GM23338 (cell line): ENCODE results near the gene TMEM270. TPM values are rescaled to one million over a fixed set of nuclear protein-coding genes. Genes with fewer than 3 reads are reported as not detected.
"Not testable (repeated sequence)": the region's sequence is repeated elsewhere in the genome, so short reads cannot be mapped to it uniquely, and the experiment has no call there.

ENCODE experiments used
- ATAC-seq: fragments of 200-7000 bp; cut with Tn5 transposase; 3 replicates; pipeline ENCODE4 v1.9.1; 2020
- DNase-seq: peaks from one replicate; pipeline ENCODE4 v3.0.0-alpha.2; 2015; ENCODE audit warnings: low spot score
- H2AFZ ChIP-seq: fragments of 200-600 bp; sonication (generic); 2 replicates; pipeline ENCODE4 v1.8.0; 2016; ENCODE audit warnings: antibody characterized with exemption, mild to moderate bottlenecking, moderate library complexity
- H3F3A ChIP-seq: fragments of 200-600 bp; sonication (generic); replicated peaks from 2 replicates; pipeline ENCODE4 v1.8.0; 2017; ENCODE audit warnings: antibody characterized with exemption, mixed run types, low read depth
- H3K27ac ChIP-seq: fragments of 200-600 bp; sonication (generic); 2 replicates; pipeline ENCODE4 v1.6.1; 2016; ENCODE audit warnings: low read depth
- H3K27me3 ChIP-seq: fragments of 200-600 bp; sonication (generic); 2 replicates; pipeline ENCODE4 v1.8.0; 2016; ENCODE audit warnings: mild to moderate bottlenecking, mixed run types, moderate library complexity; ENCODE audit not compliant: insufficient read depth
- H3K36me3 ChIP-seq: fragments of 200-600 bp; sonication (generic); 2 replicates; pipeline ENCODE4 v1.8.0; 2016; ENCODE audit warnings: mild to moderate bottlenecking; ENCODE audit not compliant: insufficient read depth
- H3K4me1 ChIP-seq: fragments of 200-600 bp; sonication (generic); 2 replicates; pipeline ENCODE4 v1.8.0; 2016; ENCODE audit warnings: mild to moderate bottlenecking, moderate library complexity; ENCODE audit not compliant: insufficient read depth
- H3K4me2 ChIP-seq: fragments of 200-600 bp; sonication (generic); 2 replicates; pipeline ENCODE4 v1.7.1; 2017; ENCODE audit warnings: mixed run types
- H3K4me3 ChIP-seq: fragments of 200-600 bp; sonication (generic); 2 replicates; pipeline ENCODE4 v1.6.1; 2016; ENCODE audit warnings: mixed run types
- H3K79me2 ChIP-seq: fragments of 200-600 bp; sonication (generic); replicated peaks from 2 replicates; pipeline ENCODE4 v1.8.0; 2017; ENCODE audit warnings: mild to moderate bottlenecking; ENCODE audit not compliant: insufficient read depth
- H3K9me2 ChIP-seq: fragments of 200-600 bp; sonication (generic); 2 replicates; pipeline ENCODE4 v1.8.0; 2017; ENCODE audit not compliant: insufficient read depth
- H4K20me1 ChIP-seq: fragments of 200-600 bp; sonication (generic); replicated peaks from 2 replicates; pipeline ENCODE4 v1.8.0; 2017; ENCODE audit warnings: mild to moderate bottlenecking; ENCODE audit not compliant: insufficient read depth
- H3K27ac Mint-ChIP-seq: 2 replicates; pipeline ENCODE4 v1.8.0; 2020; ENCODE audit warnings: inconsistent platforms, mild to moderate bottlenecking, moderate library complexity, mixed read lengths
- H3K27me3 Mint-ChIP-seq: 3 replicates; pipeline ENCODE4 v1.8.0; 2022; ENCODE audit warnings: low read depth, mild to moderate bottlenecking, moderate library complexity, mixed read lengths, inconsistent platforms; ENCODE audit not compliant: insufficient read depth, poor library complexity
- H3K36me3 Mint-ChIP-seq: 3 replicates; pipeline ENCODE4 v1.8.0; 2021; ENCODE audit warnings: low read depth, mild to moderate bottlenecking, inconsistent platforms, moderate library complexity, mixed read lengths
- H3K4me1 Mint-ChIP-seq: 3 replicates; pipeline ENCODE4 v1.8.0; 2020; ENCODE audit warnings: mild to moderate bottlenecking, inconsistent platforms, mixed read lengths
- H3K4me3 Mint-ChIP-seq: 3 replicates; pipeline ENCODE4 v1.8.0; 2021; ENCODE audit warnings: moderate library complexity, mild to moderate bottlenecking, inconsistent platforms, mixed read lengths
- H3K9me3 Mint-ChIP-seq: 3 replicates; pipeline ENCODE4 v1.8.0; 2020; ENCODE audit warnings: moderate library complexity, mild to moderate bottlenecking, inconsistent platforms, mixed read lengths
- CREB1 ChIP-seq: fragments of 250-450 bp; sonication (Bioruptor Pico); IDR thresholded peaks from 2 replicates; pipeline ENCODE4 v1.5.0; 2020; ENCODE audit warnings: low read depth, mild to moderate bottlenecking, moderate library complexity
- CTCF ChIP-seq, 2 experiments: fragments of 200-600 bp in 1 of 2; sonication (generic) in 1 of 2; conservative IDR thresholded peaks; 2 replicates each; pipeline versions ENCODE4 v1.5.1 to v1.6.1; 2016 to 2017; ENCODE audit warnings: antibody characterized with exemption in 2 of 2, low read depth in 2 of 2, mild to moderate bottlenecking in 2 of 2, moderate library complexity in 1 of 2
- EZH2 ChIP-seq: fragments of 200-600 bp; sonication (generic); IDR thresholded peaks from one replicate; pipeline ENCODE4 v1.8.0; 2017; ENCODE audit warnings: antibody characterized with exemption, mild to moderate bottlenecking, low read depth; ENCODE audit not compliant: unreplicated experiment
- EZH2phosphoT487 ChIP-seq: fragments of 200-600 bp; sonication (generic); IDR thresholded peaks from one replicate; pipeline ENCODE4 v1.8.1; 2018; ENCODE audit warnings: antibody characterized with exemption; ENCODE audit not compliant: unreplicated experiment
- JUNB ChIP-seq: IDR thresholded peaks from one replicate; pipeline ENCODE4 v1.6.1; 2016; ENCODE audit warnings: antibody characterized with exemption; ENCODE audit not compliant: unreplicated experiment
- NANOG ChIP-seq: IDR thresholded peaks from 2 replicates; pipeline ENCODE4 v1.6.1; 2016; ENCODE audit warnings: antibody characterized with exemption, borderline replicate concordance
- POLR2AphosphoS5 ChIP-seq: IDR thresholded peaks from 2 replicates; pipeline ENCODE4 v1.6.1; 2016; ENCODE audit warnings: antibody characterized with exemption, low read depth
- STAT1 ChIP-seq: IDR thresholded peaks from one replicate; pipeline ENCODE4 v1.6.1; 2016; ENCODE audit warnings: antibody characterized with exemption; ENCODE audit not compliant: unreplicated experiment
- ZNF114 ChIP-seq: fragments of 250-450 bp; sonication (Bioruptor Pico); IDR thresholded peaks from 2 replicates; pipeline ENCODE4 v1.5.0; 2020; ENCODE audit warnings: mild to moderate bottlenecking, moderate library complexity
- ZNF331 ChIP-seq: fragments of 250-450 bp; sonication (Bioruptor Pico); IDR thresholded peaks from 2 replicates; pipeline ENCODE4 v1.5.0; 2020; ENCODE audit warnings: low read depth, mild to moderate bottlenecking, moderate library complexity
- polyA plus RNA-seq: library from polyadenylated mRNA; unstranded; fragments of >200 nt; fragmentation: Nextera tagmentation; extraction: Ambion mirVana; gene quantifications from 2 replicates; pipeline ENCODE4 v1.2.1, GENCODE V29; 2016
- total RNA-seq: library from RNA; depleted of rRNA; stranded (reverse); fragments of >200 nt; shearing (Covaris generic); gene quantifications from 2 replicates; pipeline ENCODE4 v1.2.3, GENCODE V29; 2014
- TF ChIP-seq, protein P1 (sequence below): IDR thresholded peaks from 2 replicates; pipeline ENCODE4 v1.6.1; 2016; ENCODE audit warnings: antibody characterized with exemption
- TF ChIP-seq, protein P2 (sequence below): fragments of 250-450 bp; sonication (Bioruptor Pico); IDR thresholded peaks from 2 replicates; pipeline ENCODE4 v1.5.0; 2020; ENCODE audit warnings: mild to moderate bottlenecking, moderate library complexity

The TMEM270 gene
- total and polyA plus RNA-seq, 2 experiments from 2014 or later = not detected

DNA sequence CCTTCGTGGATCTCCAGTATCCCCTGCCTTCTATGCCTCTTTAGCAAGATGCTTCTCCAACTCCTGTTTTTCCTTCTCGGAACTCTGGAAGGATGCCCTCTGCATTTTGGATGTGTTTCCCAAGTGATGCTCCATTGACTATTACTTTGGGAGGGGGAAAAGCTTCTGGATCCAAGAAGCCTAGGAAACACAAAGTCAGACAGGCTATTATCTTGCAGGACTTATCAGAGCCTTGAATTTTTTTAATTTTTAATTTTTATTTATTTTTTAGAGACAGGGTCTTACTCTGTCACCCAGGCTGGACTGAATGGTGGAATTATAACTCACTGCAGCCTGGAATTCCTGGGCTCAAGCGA lies 21.1 kb downstream of the TMEM270 start (continued):
- no peak for TF ChIP-seq CREB1

DNA sequence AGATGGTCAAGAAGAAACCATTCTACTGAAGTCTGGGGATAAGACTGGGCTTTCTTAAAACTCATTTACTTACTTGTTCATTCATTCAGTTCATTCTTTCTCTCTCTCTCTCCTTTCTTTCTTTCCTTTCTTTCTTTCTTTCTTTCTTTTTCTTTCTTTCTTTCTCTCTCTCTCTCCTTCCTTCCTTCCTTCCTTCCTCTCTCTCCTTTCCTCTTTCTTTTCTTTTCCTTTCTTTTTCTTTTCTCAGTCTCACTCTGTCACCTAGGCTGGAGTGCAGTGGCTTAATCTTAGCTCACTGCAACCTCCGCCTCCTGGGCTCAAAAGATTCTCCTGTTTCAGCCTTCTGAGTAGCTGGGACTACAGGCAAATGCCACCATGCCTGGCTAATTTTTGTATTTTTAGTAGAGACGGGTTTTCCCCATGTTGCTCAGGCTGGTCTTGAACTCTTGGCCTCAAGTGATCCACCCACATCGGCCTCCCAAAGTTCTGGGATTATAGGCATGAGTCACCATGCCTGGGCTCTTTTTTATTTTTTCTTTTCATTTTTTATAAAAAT lies 24.0 kb downstream of the TMEM270 start:
- H3K36me3 ChIP-seq, H3K79me2 ChIP-seq, H3K9me2 ChIP-seq, H3K27ac ChIP-seq, H4K20me1 ChIP-seq, H3K9me3 Mint-ChIP-seq, ATAC-seq, H3K36me3 Mint-ChIP-seq, H3K27me3 Mint-ChIP-seq, H2AFZ ChIP-seq, H3K27ac Mint-ChIP-seq, H3K4me3 Mint-ChIP-seq, H3K4me1 ChIP-seq, H3K4me3 ChIP-seq, H3K4me1 Mint-ChIP-seq, H3K27me3 ChIP-seq, DNase-seq, H3F3A ChIP-seq, H3K4me2 ChIP-seq: not testable (repeated sequence)

DNA sequence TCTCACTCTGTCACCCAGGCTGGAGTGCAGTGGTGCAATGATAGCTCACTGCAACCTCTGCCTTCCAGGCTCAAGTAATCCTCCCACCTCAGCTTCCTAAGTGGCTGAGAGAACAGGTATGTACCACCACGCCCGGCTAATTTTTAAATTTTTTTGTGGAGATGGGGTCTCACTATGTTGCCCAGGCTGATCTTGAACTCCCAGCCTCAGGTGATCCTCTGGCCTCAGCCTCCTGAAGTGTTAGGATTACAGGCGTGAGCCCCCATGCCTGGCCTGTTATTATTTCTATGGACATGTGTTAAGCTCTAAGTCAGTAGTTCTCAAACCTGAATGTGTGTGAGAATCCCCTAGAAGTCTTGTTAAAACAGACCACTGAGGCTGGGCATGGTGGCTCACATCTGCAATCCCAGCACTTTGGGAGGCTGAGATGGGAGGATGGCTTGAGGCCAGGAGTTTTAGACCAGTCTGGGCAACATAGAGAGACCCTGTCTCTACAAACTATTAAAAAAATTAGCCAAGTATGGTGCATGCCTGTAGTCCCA lies 24.5 kb downstream of the TMEM270 start:
- no peaks in the 10 kb centered on the region; the same call in 2 of the 3 replicates for H3K4me1 Mint-ChIP-seq
- TF ChIP-seq NANOG = no peak
- TF ChIP-seq, protein P1, sequence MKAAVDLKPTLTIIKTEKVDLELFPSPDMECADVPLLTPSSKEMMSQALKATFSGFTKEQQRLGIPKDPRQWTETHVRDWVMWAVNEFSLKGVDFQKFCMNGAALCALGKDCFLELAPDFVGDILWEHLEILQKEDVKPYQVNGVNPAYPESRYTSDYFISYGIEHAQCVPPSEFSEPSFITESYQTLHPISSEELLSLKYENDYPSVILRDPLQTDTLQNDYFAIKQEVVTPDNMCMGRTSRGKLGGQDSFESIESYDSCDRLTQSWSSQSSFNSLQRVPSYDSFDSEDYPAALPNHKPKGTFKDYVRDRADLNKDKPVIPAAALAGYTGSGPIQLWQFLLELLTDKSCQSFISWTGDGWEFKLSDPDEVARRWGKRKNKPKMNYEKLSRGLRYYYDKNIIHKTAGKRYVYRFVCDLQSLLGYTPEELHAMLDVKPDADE = no peak
- no peak for TF ChIP-seq POLR2AphosphoS5
- TF ChIP-seq JUNB = no peak
- no peak for TF ChIP-seq ZNF331 (CRISPR knock-in tag)
- no peak for TF ChIP-seq CTCF (conservative IDR thresholded peaks at IDR 0.05; ENCODE audit: low read depth in 2 of 2)
- TF ChIP-seq, protein P2, sequence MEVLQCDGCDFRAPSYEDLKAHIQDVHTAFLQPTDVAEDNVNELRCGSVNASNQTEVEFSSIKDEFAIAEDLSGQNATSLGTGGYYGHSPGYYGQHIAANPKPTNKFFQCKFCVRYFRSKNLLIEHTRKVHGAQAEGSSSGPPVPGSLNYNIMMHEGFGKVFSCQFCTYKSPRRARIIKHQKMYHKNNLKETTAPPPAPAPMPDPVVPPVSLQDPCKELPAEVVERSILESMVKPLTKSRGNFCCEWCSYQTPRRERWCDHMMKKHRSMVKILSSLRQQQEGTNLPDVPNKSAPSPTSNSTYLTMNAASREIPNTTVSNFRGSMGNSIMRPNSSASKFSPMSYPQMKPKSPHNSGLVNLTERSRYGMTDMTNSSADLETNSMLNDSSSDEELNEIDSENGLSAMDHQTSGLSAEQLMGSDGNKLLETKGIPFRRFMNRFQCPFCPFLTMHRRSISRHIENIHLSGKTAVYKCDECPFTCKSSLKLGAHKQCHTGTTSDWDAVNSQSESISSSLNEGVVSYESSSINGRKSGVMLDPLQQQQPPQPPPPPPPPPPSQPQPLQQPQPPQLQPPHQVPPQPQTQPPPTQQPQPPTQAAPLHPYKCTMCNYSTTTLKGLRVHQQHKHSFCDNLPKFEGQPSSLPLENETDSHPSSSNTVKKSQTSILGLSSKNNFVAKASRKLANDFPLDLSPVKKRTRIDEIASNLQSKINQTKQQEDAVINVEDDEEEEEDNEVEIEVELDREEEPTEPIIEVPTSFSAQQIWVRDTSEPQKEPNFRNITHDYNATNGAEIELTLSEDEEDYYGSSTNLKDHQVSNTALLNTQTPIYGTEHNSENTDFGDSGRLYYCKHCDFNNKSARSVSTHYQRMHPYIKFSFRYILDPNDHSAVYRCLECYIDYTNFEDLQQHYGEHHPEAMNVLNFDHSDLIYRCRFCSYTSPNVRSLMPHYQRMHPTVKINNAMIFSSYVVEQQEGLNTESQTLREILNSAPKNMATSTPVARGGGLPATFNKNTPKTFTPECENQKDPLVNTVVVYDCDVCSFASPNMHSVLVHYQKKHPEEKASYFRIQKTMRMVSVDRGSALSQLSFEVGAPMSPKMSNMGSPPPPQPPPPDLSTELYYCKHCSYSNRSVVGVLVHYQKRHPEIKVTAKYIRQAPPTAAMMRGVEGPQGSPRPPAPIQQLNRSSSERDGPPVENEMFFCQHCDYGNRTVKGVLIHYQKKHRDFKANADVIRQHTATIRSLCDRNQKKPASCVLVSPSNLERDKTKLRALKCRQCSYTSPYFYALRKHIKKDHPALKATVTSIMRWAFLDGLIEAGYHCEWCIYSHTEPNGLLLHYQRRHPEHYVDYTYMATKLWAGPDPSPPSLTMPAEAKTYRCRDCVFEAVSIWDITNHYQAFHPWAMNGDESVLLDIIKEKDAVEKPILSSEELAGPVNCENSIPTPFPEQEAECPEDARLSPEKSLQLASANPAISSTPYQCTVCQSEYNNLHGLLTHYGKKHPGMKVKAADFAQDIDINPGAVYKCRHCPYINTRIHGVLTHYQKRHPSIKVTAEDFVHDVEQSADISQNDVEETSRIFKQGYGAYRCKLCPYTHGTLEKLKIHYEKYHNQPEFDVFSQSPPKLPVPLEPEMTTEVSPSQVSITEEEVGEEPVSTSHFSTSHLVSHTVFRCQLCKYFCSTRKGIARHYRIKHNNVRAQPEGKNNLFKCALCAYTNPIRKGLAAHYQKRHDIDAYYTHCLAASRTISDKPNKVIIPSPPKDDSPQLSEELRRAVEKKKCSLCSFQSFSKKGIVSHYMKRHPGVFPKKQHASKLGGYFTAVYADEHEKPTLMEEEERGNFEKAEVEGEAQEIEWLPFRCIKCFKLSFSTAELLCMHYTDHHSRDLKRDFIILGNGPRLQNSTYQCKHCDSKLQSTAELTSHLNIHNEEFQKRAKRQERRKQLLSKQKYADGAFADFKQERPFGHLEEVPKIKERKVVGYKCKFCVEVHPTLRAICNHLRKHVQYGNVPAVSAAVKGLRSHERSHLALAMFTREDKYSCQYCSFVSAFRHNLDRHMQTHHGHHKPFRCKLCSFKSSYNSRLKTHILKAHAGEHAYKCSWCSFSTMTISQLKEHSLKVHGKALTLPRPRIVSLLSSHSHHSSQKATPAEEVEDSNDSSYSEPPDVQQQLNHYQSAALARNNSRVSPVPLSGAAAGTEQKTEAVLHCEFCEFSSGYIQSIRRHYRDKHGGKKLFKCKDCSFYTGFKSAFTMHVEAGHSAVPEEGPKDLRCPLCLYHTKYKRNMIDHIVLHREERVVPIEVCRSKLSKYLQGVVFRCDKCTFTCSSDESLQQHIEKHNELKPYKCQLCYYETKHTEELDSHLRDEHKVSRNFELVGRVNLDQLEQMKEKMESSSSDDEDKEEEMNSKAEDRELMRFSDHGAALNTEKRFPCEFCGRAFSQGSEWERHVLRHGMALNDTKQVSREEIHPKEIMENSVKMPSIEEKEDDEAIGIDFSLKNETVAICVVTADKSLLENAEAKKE (CRISPR knock-in tag) = no peak
- TF ChIP-seq ZNF114 (CRISPR knock-in tag) = no peak
- no peak for TF ChIP-seq STAT1
- no peak for TF ChIP-seq CREB1
- TF ChIP-seq EZH2 = no peak
- no peak for TF ChIP-seq EZH2phosphoT487

More for the DNA sequence above, 24.5 kb downstream of the TMEM270 start:
- Histone ChIP-seq H3K27me3 (no peaks in the 10 kb centered on the region), H3F3A (no peaks in the 10 kb centered on the region), H3K4me3 (no peak overlapping the region), H2AFZ (no peak overlapping the region), H3K79me2 (no peaks in the 10 kb centered on the region), H3K36me3 (no peaks in the 10 kb centered on the region), H3K4me1 (no peaks in the 10 kb centered on the region), H3K4me2 (no peak overlapping the region), H4K20me1 (no peaks in the 10 kb centered on the region), H3K9me2 (no peaks in the 10 kb centered on the region), H3K27ac (no peak overlapping the region)
- peaks cover 4% of the 10 kb centered on the region for H3K27me3 Mint-ChIP-seq
- no peaks in the 10 kb centered on the region for H3K36me3 Mint-ChIP-seq
- no peaks in the 10 kb centered on the region for H3K9me3 Mint-ChIP-seq
- no peak for DNase-seq
- ATAC-seq = no peak
- H3K27ac Mint-ChIP-seq = no peak overlapping the region
- H3K4me3 Mint-ChIP-seq = no peak overlapping the region
